ENCODE results near the gene GDPGP1. TPM values are rescaled to one million over a fixed set of nuclear protein-coding genes. Genes with fewer than 3 reads are reported as not detected.
A peak's percentile ranks its signal among the peaks of the same experiment; 100 is the strongest.

Gene GDPGP1
- total RNA-seq, 1 donor from 2014 or later, result 9.2 TPM

DNA sequence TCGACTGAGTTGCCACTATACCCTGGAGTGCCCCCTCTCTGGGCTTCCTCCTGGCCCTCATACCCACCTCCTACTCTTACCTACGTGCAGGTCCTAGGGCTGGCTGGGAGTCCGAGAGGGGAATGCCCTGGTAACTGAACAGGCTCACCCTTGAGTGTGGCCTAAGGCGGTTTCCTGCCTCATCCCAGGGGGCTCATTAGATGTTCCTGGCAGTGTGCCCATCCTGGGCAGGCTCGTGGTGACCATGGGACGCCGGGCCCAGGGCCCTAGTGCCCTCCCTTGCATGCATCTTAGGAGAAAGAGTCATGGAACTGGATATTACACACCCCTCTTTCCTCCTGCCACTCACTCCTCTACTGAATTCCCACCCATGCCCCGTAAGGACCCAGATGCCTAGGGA lies 30.1 kb upstream of the GDPGP1 start:
- no peak for DNase-seq (ENCODE audit: low read depth in 2 of 2)

DNA sequence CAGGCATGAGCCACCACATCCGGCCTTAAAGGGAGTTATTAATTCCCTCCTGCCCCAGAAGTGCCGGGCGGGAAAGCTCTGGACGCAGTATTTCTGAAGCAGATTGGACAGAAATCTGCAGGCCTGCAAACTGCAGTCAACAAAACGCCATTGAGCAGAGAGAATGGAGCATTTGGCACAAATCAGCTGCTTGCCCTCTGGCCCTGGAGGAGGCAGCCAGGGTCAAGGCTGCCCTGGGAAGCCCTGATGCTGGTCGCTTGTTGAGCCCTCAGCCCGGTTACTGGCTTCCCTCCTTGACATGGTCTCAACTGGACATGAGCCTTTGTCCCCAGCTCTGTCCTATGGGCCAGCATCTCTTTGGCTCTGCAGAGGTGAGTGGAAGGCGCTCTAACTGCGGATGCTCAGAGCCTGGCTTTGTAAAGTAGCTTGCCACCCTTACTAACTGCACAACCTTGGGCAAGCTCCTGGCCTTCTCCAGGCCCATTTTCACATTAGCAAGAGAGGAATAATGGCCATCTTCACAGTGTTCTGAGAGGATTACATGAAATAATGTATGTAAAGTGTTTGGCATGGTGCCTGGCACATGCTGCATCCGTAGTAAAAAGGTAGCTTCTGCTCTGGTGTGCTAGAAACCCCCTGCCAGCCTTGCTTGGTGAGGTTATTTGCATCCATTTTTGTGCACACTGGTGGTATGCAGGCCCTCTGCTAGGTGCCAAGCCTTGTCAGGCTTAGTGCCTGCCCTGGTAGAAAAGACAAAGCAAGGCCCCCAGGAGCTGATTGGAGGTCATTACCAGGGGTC lies 28.8 kb upstream of the GDPGP1 start:
- no peak for DNase-seq (ENCODE audit: low read depth in 2 of 2)

DNA sequence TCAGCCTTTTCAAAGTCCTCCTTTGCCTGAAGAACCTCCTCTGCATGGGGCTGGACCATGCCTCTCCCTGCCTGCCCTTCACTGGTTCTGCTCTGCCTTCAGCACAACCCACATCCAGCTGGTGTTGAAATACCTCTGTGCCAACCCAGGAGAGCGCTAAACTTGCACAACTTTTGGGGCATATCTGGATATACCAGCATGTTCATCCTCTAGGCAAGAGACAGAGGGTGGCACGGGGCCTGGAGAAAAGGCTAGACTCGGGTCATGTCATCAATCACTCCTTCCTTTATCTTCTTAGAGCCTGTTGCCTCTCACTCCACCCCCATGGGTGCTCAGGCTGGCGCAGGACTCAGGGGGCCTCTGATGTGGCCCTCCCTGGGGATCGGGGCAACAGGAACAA lies 28.1 kb upstream of the GDPGP1 start:
- no peak for DNase-seq (ENCODE audit: low read depth in 2 of 2)

DNA sequence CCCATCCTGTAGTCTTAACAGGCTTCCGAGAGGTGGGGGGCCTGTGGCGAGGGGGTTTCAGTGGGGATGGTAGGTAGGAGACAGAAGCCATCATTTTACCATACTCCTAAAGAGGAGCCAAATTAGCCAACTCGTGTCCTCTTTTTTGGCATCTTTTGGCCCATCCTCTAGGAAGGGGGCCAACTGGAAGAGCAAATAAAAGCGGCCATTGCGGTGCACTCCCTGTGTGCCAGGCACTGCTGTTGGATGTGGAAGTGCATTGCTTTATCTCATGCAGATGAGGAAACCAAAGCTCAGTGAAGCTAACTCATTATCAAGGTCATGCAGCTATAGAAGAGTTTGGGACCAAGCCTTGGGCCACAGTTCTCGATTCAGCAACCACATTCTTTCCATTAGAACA lies 26.8 kb upstream of the GDPGP1 start:
- no peak for DNase-seq (ENCODE audit: low read depth in 2 of 2)

DNA sequence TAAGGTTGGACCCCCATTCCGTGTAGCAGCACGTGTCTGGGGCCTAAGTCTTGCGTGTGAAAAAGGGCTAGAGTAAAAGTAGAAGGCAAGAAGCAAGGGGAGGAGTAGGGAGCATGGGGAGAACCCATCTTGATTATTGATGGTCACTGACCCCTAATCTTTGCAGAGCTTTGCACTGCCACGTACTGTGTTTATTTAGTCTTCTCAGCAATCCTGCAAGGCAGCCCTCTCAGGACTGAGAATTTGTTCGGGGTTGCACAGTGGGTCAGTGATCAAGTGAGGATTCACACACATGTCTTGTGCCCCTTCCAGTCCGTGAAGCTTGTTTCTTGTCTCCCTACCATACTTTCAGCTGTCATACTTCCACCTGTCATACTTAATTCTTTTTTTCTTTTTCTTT lies 25.7 kb upstream of the GDPGP1 start:
- DNase-seq (ENCODE audit: low read depth in 2 of 2), result no peak

DNA sequence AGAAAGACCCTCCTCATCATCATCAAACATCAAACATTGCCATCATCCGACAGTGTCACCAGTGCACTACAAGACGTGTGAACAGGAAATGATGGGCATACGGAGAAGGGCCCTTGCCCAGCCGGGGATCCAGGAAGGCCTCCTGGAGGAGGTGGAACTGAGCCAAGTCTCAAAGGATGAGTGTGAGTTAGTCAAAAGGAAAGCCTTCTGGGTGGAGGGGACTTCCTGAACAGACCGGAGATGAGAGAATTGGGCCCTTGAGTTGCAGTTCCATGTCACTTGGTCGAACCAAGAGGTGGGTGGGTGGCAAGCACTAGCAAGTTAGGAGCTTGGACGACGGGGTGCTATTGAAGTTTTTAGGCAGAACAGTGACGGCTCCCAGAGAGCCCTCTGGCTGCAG lies 24.4 kb upstream of the GDPGP1 start:
- DNase-seq (ENCODE audit: low read depth in 2 of 2), result no peak

DNA sequence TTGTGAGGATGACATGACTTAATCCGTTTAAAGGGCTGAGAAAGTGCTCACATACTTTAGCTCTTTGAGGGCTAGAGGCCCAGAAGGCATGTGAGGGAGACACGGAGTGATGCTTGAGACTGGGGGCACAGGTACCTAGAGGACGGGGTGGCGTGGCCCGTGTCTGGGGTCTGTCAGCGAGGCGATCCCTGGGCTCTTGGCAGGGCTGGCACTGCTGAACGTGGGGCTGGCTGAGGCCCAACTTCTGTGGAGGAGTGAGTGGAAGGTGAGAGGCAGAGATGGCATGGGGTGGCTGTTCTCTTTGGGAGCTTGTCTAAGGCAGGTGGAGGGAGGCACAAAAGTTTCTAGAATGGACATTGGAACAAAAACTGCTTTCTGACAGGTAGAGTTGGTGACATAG lies 23.4 kb upstream of the GDPGP1 start:
- DNase-seq (ENCODE audit: low read depth in 2 of 2), result no peak

DNA sequence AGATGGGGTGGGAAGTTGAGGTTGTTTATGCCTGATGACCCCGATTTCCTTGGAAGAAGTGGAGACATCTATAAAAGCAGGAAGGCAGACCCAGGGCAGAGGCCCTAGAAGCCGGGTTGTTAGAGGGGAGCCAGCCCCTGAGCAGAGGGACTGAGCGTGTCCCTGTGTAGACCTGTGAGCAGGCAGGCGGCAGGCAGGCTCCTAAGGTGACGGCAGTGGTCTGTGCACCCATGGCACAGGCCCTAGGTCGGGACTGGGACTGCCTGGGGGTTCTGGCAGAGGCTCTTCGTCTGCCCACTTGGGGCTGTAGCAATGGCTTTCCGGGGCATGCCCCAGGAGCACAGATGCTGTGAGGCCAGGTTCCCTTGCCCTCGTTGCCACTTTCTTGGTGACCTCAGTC lies 23.0 kb upstream of the GDPGP1 start:
- DNase-seq (ENCODE audit: low read depth in 2 of 2), result no peak

DNA sequence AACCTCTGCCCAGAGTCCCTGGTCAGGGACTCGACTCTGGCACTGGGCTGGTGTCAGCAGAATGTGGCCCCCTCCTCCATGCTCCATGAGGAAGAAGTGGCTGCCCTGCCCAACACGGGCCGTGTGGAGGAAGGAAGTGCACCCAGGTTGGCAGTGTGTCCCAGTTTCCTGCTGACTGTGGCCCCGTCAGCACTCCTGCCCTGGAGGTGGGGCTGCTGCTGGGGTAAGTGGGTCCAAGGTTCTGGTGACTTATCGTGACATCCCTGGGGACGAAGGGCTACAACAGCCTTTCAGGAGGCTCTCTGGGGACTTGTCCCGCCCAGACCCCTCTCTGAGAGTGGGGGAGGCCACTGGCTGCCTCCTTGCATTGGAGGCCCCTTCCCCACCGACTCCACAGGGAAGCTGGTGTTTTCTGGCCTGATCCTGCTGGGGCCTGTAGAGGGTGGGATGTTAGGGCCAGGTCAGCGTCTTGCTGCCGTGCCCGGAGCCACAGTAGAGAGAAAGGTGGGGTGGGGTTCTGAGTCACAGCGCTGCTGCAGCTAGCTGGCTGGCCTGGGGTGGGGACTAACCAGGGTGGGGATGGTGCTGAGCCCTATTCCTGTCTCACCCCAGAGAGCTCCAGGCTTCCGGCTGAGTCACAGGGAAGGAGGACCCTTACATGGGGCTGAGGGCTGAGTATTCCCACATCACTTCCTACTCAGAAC lies 22.4 kb upstream of the GDPGP1 start:
- peak in 1 of 2 donors; percentile 67 for DNase-seq (ENCODE audit: low read depth in 2 of 2)

DNA sequence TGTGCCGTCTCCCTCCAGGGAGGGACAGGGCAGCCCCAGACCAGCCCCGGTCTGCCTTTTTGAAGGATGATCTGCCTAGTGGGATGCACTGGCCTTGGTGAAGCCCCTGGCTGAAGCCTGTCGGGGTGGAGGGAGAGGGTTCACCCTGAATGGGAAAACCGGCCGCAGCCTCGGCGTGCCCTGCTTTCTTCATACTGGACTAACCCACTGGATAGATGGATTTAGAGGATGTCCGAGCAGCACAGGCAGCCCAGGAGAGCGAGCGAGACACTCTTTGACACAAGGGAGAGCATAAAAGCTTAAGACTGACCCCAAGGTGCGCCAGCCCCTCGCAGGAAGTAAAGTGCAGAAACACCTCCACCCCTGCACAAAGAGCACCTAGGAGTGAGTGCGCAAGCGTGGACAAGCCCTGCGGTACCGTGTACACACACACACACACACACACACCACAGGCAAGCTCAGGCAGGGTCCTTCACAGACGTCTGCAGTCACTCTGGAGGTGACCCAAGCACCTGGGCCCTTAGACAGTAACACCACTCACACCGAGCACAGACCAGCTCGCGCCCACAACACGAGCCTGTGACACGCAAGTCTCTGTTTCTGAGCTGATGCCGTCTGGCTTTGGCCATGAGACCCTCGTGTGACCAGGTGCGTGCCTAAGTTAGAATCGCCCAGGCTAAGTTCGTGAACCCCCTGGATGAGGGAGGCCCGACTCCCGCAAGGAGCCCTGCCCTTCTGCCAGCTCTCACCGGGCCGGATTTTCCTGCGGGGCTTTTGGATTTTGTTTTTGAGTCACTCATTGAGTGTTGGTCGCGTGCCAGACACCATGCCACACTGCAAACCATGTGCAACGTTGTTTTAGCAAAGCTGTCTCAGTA lies 21.5 kb upstream of the GDPGP1 start:
- DNase-seq (ENCODE audit: low read depth in 2 of 2), result peak in 1 of 2 donors; percentile 34

DNA sequence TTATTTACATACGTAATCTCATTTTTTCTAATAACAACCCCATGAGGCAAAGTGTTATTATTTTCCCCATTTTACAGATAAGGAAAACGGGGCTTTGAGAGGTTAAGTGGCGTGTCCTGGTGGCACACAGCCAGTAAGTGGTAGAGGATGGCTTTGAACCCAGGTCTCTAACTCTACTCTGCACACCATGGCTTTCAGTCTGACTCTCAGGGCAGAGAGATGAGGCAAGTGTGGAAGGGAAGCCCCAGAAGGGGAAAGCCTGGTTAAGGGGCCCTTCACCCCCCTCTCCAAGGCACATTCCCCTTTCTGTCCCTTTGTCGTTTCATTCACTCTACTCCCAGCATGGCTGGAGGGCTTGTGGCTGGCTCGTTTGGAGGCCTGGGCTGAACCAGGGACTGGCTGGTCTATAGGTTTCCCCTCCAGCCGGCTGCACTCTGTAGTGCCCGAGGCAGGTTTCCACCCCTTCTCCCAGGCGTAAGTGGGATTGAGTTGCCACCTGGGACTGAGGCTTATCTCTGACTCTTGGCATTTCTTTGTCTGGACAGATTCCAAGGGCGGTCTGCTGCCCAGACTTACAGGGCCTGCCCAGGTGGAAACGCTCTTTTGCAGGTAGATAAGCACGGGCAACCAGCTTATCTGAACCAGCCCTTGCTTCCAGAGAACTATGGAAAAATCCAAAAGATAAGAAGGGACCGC lies 20.7 kb upstream of the GDPGP1 start:
- DNase-seq (ENCODE audit: low read depth in 2 of 2), result no peak

DNA sequence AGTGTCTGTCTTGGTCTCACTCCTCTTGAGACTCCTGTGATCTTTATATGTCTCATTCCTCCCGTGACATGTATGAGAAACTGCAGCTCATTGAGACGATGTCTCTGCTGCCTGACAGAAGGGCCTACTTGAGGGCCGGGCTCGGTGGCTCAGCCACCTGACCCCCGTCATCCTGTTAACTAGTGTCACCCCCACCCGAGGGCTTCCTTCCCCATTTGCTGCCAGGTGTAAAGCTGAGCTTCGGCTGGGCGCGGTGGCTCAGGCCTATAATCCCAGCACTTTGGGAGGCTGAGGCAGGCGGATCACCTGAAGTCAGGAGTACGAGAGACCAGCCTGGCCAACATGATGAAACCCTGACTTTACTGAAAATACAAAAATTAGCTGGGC lies 20.2 kb upstream of the GDPGP1 start:
- no peak for DNase-seq (ENCODE audit: low read depth in 2 of 2)

DNA sequence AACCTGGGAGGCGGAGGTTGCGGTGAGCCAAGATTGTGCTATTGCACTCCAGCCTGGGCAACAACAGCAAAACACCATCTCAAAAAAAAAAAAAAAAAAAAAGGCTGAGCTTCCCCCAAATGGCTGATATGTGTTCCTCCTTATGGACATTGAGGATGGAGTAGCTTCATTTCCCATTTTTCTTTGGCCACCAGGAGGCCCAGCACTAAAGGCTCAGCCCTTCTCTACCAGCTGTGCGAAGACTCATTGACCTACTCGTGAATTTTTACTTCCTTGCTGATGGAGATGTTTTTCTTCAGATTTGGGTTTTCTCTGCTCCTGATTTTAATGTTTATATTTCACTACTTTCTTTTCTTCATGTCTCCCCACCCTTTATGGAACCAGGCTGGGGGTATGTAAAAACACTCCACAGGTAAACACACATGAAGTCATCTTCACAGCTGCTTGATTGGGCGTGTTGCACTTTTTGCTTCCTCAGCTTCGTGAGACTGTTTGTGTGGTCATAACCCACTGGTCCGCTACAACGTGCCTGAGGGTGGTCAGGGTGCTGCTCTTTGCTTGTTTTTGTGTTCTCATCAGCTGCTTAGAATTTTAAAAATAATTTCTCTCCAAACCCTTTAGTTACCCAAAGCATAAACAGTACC lies 19.3 kb upstream of the GDPGP1 start:
- no peak for DNase-seq (ENCODE audit: low read depth in 2 of 2)

DNA sequence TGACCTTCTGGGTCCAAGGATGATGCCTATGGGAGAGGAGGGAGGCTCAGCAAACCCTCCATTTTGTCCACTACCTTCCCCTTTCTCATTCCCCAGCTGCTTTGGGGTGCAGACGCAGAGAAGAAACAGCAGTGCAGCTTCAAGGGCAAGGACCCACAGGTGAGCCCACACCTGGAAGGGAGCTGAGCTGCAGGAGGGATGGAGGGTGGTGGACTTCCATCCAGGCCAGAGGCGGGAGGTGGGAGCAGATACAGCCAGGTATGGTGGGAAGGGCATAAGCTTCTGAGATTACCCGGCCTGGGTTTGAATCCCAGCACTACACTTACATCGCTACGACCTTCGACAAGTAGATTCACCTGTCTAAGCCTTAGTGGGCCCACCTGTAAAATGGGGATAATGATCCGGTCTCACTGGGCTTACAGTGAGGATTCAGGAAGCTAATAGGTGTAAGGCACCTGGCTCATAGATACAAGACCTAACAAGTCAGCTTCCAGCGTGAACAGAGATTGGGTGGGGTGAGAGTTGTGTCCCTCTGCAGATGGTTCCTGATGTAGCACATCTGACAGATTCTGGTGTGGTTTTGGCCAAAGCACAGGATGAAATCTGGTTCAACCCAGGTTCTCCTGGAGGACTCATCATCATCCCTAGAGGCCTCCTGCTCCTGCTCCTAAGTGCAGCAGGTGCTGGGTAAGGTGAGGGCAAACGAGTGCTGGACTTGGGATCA lies 16.2 kb upstream of the GDPGP1 start:
- DNase-seq (ENCODE audit: low read depth in 2 of 2), result no peak

DNA sequence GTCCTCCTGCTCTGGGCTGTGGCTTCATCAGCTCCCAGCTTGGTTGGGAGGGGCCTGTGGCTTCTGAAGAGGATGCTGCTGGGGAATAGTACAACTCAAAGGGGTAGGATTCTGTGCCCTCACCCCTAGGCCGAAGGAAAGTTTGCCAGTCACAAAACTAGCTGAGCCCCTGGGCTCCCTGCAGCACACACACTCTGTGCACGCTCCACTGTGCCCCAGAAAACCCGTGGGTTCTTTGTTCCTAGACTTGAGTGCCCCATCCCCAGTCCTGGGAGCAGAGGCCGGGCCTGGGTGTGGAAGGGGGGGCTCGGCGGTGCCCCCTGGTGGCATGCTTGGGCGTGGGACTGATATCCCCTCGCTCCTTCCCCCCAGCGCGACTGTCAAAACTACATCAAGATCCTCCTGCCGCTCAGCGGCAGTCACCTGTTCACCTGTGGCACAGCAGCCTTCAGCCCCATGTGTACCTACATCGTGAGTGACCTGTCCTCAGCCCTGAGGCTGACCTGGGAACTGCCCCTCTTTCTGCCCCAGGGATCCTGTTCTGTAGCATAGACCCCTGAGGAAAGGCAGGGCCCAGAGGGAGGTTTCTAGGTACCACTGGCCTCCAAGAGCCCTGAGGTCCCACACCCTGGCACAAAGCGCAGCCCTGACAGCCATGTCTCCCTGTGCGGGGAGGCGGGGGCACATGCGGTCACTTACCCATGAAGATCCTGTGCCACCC lies 14.4 kb upstream of the GDPGP1 start:
- DNase-seq (ENCODE audit: low read depth in 2 of 2), result peak in 1 of 2 donors; percentile 44

DNA sequence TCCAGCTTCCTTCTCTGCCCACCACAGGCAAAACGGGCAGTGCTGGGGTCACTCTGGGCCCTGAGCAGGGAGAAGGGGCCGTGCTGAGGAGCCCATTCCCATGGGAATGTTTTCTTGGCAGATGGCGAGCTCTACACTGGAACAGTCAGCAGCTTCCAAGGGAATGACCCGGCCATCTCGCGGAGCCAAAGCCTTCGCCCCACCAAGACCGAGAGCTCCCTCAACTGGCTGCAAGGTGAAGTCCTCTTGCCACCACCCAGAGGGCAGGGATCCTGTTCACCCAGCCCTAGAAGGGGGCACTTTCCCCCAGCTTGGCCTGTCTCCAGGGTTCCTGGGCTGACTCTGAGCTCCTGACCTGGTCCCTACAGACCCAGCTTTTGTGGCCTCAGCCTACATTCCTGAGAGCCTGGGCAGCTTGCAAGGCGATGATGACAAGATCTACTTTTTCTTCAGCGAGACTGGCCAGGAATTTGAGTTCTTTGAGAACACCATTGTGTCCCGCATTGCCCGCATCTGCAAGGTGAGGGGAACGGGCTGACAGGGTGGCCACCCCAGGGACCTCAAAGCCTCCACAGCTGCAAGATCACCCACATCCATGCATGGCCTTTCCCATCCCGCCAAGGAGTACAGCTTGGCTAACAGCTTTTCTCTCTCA lies 12.6 kb upstream of the GDPGP1 start:
- peak; percentile 55 to 84 for DNase-seq (ENCODE audit: low read depth in 2 of 2)

DNA sequence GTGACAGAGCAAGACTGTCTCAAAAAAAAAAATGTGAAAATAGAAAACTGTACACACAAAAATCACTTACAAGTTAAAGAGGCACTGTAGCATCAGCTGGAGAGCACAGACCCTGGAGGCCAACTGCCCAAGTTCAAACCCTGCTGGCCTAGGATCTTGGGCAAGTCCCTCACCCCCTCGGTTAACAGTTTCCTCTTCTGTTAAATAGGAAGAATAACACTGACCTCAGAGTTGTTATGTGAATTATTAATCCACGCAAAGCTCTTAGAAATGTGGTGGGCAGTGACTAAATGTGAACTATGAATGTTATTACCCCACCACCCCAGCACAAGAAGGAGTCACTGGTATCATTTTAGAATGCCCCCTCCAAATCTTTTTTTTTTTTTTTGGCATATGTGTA lies 11.5 kb upstream of the GDPGP1 start:
- DNase-seq (ENCODE audit: low read depth in 2 of 2), result no peak

DNA sequence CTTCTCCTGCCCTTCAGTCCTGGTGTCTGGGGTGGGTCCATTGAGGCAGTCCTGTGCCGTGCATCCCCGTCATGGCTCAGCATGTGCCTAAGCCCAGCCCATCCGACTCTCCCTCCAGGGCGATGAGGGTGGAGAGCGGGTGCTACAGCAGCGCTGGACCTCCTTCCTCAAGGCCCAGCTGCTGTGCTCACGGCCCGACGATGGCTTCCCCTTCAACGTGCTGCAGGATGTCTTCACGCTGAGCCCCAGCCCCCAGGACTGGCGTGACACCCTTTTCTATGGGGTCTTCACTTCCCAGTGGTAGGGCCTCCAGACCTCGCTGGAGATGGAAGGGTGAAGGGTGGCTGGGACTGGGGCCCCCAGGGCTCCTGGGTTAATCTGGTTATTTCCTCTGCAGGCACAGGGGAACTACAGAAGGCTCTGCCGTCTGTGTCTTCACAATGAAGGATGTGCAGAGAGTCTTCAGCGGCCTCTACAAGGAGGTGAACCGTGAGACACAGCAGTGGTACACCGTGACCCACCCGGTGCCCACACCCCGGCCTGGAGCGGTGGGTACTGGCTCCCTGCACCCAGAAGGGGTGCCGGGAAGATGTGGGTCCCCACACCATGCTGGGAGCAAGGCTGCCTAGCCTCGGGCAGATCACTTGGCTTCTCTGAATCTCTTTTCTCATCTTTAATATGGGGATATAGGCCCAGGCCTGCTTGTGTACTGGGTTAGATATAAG lies 10.4 kb upstream of the GDPGP1 start:
- no peak for DNase-seq (ENCODE audit: low read depth in 2 of 2)

DNA sequence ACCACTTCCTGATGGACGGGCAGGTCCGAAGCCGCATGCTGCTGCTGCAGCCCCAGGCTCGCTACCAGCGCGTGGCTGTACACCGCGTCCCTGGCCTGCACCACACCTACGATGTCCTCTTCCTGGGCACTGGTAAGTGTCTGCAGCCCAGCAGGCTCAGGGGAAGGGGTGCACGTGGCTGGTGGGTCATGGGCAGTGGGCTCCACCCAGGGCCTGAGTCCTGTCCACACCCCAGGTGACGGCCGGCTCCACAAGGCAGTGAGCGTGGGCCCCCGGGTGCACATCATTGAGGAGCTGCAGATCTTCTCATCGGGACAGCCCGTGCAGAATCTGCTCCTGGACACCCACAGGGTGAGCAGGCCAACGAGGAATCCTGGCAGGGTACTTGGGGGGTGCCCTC lies 9.0 kb upstream of the GDPGP1 start:
- no peak for DNase-seq (ENCODE audit: low read depth in 2 of 2)

All from dermis microvascular lymphatic vessel endothelial cell (primary cell).